A549 (cell line): Measurements from ENCODE around the gene NXPH4. TPM values are rescaled to one million over a fixed set of nuclear protein-coding genes. Genes with fewer than 3 reads are reported as not detected.

Experiments
- ATAC-seq, 2 experiments: fragments of 200-7000 bp in 1 of 2; fragments of >200 bp in 1 of 2; cut with Nextera tagmentation in 1 of 2; cut with Tn5 transposase in 1 of 2; 3 replicates each; pipeline versions ENCODE4 v1.8.0 to v1.9.1; 2018 to 2020; ENCODE audit warnings: mild to moderate bottlenecking in 1 of 2, moderate library complexity in 1 of 2
- CTCF ChIA-PET: fragments of 300-600 bp; sonication (Branson Sonifier 250); formaldehyde crosslinking; extraction: SDS; loops from one replicate; lab custom pipeline; 2021; ENCODE audit warnings: antibody characterized with exemption, inconsistent platforms; lab: Yijun Ruan, JAX
- POLR2A ChIA-PET: fragments of 350-600 bp; formaldehyde crosslinking; extraction: SDS; loops from one replicate; lab custom pipeline; 2021; ENCODE audit warnings: antibody characterized with exemption, inconsistent platforms; lab: Yijun Ruan, JAX
- DNase-seq, 2 experiments: peaks; one replicate each; pipeline versions ENCODE4 v3.0.0 to v3.0.0-alpha.2; 2011 to 2016; ENCODE audit warnings: low read depth in 1 of 2, low spot score in 1 of 2
- FAIRE-seq: peaks from 2 replicates; lab custom pipeline; 2011; peaks lifted over from hg19 to GRCh38; lab: Jason Lieb, UNC
- H3K27ac ChIP-seq, 2 experiments: fragments of >200 bp; sonication (Bioruptor Twin); formaldehyde crosslinking; 3 replicates each; pipeline ENCODE4 v1.5.1; 2016 to 2017
- H3K4me1 ChIP-seq: fragments of >200 bp; sonication (Bioruptor Twin); formaldehyde crosslinking; 3 replicates; pipeline ENCODE4 v1.6.1; 2016
- H3K4me2 ChIP-seq: fragments of >200 bp; sonication (Bioruptor Twin); formaldehyde crosslinking; 3 replicates; pipeline ENCODE4 v1.6.1; 2016
- H3K4me3 ChIP-seq: fragments of >200 bp; sonication (Bioruptor Twin); formaldehyde crosslinking; 3 replicates; pipeline ENCODE4 v1.5.1; 2016
- H3K9me3 ChIP-seq: fragments of >200 bp; sonication (Bioruptor Twin); formaldehyde crosslinking; 3 replicates; pipeline ENCODE4 v1.6.1; 2016
- CBX8 ChIP-seq: fragments of 200-600 bp; sonication (generic); IDR thresholded peaks from 2 replicates; pipeline ENCODE4 v1.6.1; 2016
- CHD4 ChIP-seq: fragments of 200-600 bp; sonication (generic); IDR thresholded peaks from 2 replicates; pipeline ENCODE4 v1.6.1; 2016; ENCODE audit warnings: antibody characterized with exemption, mild to moderate bottlenecking, borderline replicate concordance
- EP300 ChIP-seq, 2 experiments: fragments of >200 bp; sonication (Bioruptor Twin); formaldehyde crosslinking; IDR thresholded peaks; 2 replicates in 1 of 2; 3 replicates in 1 of 2; pipeline ENCODE4 v1.6.1; 2016 to 2017
- ESRRA ChIP-seq: fragments of 150-350 bp; IDR thresholded peaks from 2 replicates; pipeline ENCODE4 v1.6.1; 2014; ENCODE audit warnings: mild to moderate bottlenecking, low read length, borderline replicate concordance
- FOSL2 ChIP-seq, 2 experiments: fragments of 450-650 bp in 1 of 2; fragments of >200 bp in 1 of 2; sonication (Bioruptor Twin) in 1 of 2; formaldehyde crosslinking; IDR thresholded peaks; 2 replicates each; pipeline versions ENCODE4 v1.5.0 to v1.6.1; 2016 to 2020; ENCODE audit warnings: mild to moderate bottlenecking in 1 of 2, moderate library complexity in 1 of 2
- GATA3 ChIP-seq: IDR thresholded peaks from 2 replicates; pipeline ENCODE4 v1.6.1; 2012; ENCODE audit warnings: borderline replicate concordance
- HEYL ChIP-seq: fragments of 250-450 bp; sonication (Bioruptor Pico); IDR thresholded peaks from 2 replicates; pipeline ENCODE4 v1.8.0; 2021; ENCODE audit warnings: mild to moderate bottlenecking, moderate library complexity
- HOXA7 ChIP-seq: fragments of 250-450 bp; sonication (Bioruptor Pico); IDR thresholded peaks from 2 replicates; pipeline ENCODE4 v1.5.0; 2020; ENCODE audit warnings: mild to moderate bottlenecking, moderate library complexity
- HOXB13 ChIP-seq: fragments of 250-450 bp; sonication (Bioruptor Pico); IDR thresholded peaks from 2 replicates; pipeline ENCODE4 v1.5.0; 2020; ENCODE audit warnings: low read depth, mild to moderate bottlenecking, moderate library complexity
- HOXB5 ChIP-seq: fragments of 250-450 bp; sonication (Bioruptor Pico); IDR thresholded peaks from 2 replicates; pipeline ENCODE4 v1.5.0; 2020; ENCODE audit warnings: mild to moderate bottlenecking, moderate library complexity
- JUN ChIP-seq, 2 experiments: fragments of >200 bp; sonication (Bioruptor Twin); formaldehyde crosslinking; IDR thresholded peaks; 2 replicates in 1 of 2; 3 replicates in 1 of 2; pipeline ENCODE4 v1.6.1; 2016 to 2017
- MAFK ChIP-seq: fragments of 450-650 bp; IDR thresholded peaks from 2 replicates; pipeline ENCODE4 v1.6.1; 2014; ENCODE audit not compliant: partially characterized antibody
- MAZ ChIP-seq: fragments of 150-350 bp; IDR thresholded peaks from 2 replicates; pipeline ENCODE4 v1.6.1; 2014; ENCODE audit warnings: antibody characterized with exemption, low read depth, low read length, borderline replicate concordance
- NFE2L2 ChIP-seq: fragments of 150-350 bp; conservative IDR thresholded peaks from 2 replicates; pipeline ENCODE4 v1.6.1; 2014; ENCODE audit warnings: low read length
- NPAS2 ChIP-seq: fragments of 250-450 bp; sonication (Bioruptor Pico); IDR thresholded peaks from 2 replicates; pipeline ENCODE4 v1.8.0; 2022; ENCODE audit warnings: mild to moderate bottlenecking, moderate library complexity, borderline replicate concordance
- POLR2A ChIP-seq: IDR thresholded peaks from 2 replicates; pipeline ENCODE4 v1.6.1; 2012; ENCODE audit warnings: mild to moderate bottlenecking, low read length
- RAD21 ChIP-seq, 2 experiments: fragments of >200 bp in 1 of 2; sonication (Bioruptor Twin) in 1 of 2; formaldehyde crosslinking in 1 of 2; IDR thresholded peaks in 1 of 2; conservative IDR thresholded peaks in 1 of 2; 2 replicates in 1 of 2; 3 replicates in 1 of 2; pipeline ENCODE4 v1.6.1; 2012 to 2018; ENCODE audit warnings: inconsistent platforms in 1 of 2
- RARB ChIP-seq: fragments of 250-450 bp; sonication (Bioruptor Pico); IDR thresholded peaks from 2 replicates; pipeline ENCODE4 v1.8.0; 2021; ENCODE audit warnings: mild to moderate bottlenecking, moderate library complexity
- RCOR1 ChIP-seq: fragments of 150-350 bp; IDR thresholded peaks from 2 replicates; pipeline ENCODE4 v1.6.1; 2014; ENCODE audit warnings: antibody characterized with exemption, low read length, low read depth
- RFX5 ChIP-seq: fragments of 450-650 bp; IDR thresholded peaks from 2 replicates; pipeline ENCODE4 v1.7.1; 2014; ENCODE audit warnings: antibody characterized with exemption, mild to moderate bottlenecking, moderate library complexity
- SMC3 ChIP-seq: fragments of >200 bp; sonication (Bioruptor Twin); formaldehyde crosslinking; IDR thresholded peaks from 3 replicates; pipeline ENCODE4 v1.6.1; 2018; ENCODE audit warnings: inconsistent platforms
- TFCP2L1 ChIP-seq: fragments of 250-450 bp; sonication (Bioruptor Pico); IDR thresholded peaks from 2 replicates; pipeline ENCODE4 v1.5.0; 2021; ENCODE audit warnings: mild to moderate bottlenecking
- ZFP36 ChIP-seq: fragments of 450-650 bp; IDR thresholded peaks from 2 replicates; pipeline ENCODE4 v1.6.1; 2014; ENCODE audit warnings: borderline replicate concordance; ENCODE audit not compliant: partially characterized antibody
- WGBS: methylation state at CpG from one replicate; pipeline ENCODE4 v1.1.6; 2017; ENCODE audit errors: missing lambda C conversion rate; 5-methylcytosine and 5-hydroxymethylcytosine counted together
- polyA plus RNA-seq, 4 experiments: library from polyadenylated mRNA; depleted of rRNA in 3 of 4; stranded (reverse); fragments of >200 nt; fragmentation: RNase III in 1 of 4; extraction: RNeasy Plus Mini Kit Qiagen cat#74134 plus additional on column Dnase treatment in 1 of 4; gene quantifications; 2 replicates in 3 of 4; 3 replicates in 1 of 4; pipeline ENCODE4 v1.2.3, GENCODE V29; 2011 to 2017
- TF ChIP-seq, protein P1 (sequence below): fragments of >200 bp; sonication (Bioruptor Twin); formaldehyde crosslinking; IDR thresholded peaks from 3 replicates; pipeline ENCODE4 v1.5.1; 2016
- TF ChIP-seq, protein P2 (sequence below): fragments of 150-350 bp; IDR thresholded peaks from 2 replicates; pipeline ENCODE4 v1.6.1; 2014; ENCODE audit warnings: low read depth, mild to moderate bottlenecking, low read length
- TF ChIP-seq, protein P3 (sequence below): fragments of 250-450 bp; sonication (Bioruptor Pico); IDR thresholded peaks from 2 replicates; pipeline ENCODE4 v1.5.0; 2021; ENCODE audit warnings: mild to moderate bottlenecking, moderate library complexity, borderline replicate concordance
- TF ChIP-seq, protein P4 (sequence below): IDR thresholded peaks from 2 replicates; pipeline ENCODE4 v1.6.1; 2012

Gene NXPH4
- polyA plus RNA-seq, 2 of the 4 experiments (the other 2 are of a cell fraction), result 0.52 to 3.5 TPM

GRCh38 chr12:57223191-57224165 is 6.9 kb downstream of the NXPH4 start:
- no peak overlapping the region for H3K27ac ChIP-seq
- WGBS, result 91% methylated on average over 20 of the region's 22 CpGs
- H3K4me3 ChIP-seq, result no peak overlapping the region
- no peak for TF ChIP-seq SMC3
- no peak for TF ChIP-seq RARB (CRISPR knock-in tag)
- TF ChIP-seq RFX5, result no peak
- no peak for TF ChIP-seq MAZ
- TF ChIP-seq, protein P1, sequence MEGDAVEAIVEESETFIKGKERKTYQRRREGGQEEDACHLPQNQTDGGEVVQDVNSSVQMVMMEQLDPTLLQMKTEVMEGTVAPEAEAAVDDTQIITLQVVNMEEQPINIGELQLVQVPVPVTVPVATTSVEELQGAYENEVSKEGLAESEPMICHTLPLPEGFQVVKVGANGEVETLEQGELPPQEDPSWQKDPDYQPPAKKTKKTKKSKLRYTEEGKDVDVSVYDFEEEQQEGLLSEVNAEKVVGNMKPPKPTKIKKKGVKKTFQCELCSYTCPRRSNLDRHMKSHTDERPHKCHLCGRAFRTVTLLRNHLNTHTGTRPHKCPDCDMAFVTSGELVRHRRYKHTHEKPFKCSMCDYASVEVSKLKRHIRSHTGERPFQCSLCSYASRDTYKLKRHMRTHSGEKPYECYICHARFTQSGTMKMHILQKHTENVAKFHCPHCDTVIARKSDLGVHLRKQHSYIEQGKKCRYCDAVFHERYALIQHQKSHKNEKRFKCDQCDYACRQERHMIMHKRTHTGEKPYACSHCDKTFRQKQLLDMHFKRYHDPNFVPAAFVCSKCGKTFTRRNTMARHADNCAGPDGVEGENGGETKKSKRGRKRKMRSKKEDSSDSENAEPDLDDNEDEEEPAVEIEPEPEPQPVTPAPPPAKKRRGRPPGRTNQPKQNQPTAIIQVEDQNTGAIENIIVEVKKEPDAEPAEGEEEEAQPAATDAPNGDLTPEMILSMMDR, result no peak
- TF ChIP-seq HOXB13 (CRISPR knock-in tag), result no peak
- TF ChIP-seq GATA3, result no peak
- no peak for TF ChIP-seq NFE2L2
- TF ChIP-seq JUN (IDR thresholded peaks at IDR 0.05), result no peak
- TF ChIP-seq HOXA7 (CRISPR knock-in tag), result no peak
- TF ChIP-seq, protein P2, sequence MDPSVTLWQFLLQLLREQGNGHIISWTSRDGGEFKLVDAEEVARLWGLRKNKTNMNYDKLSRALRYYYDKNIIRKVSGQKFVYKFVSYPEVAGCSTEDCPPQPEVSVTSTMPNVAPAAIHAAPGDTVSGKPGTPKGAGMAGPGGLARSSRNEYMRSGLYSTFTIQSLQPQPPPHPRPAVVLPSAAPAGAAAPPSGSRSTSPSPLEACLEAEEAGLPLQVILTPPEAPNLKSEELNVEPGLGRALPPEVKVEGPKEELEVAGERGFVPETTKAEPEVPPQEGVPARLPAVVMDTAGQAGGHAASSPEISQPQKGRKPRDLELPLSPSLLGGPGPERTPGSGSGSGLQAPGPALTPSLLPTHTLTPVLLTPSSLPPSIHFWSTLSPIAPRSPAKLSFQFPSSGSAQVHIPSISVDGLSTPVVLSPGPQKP, result no peak
- no peak for TF ChIP-seq CHD4
- TF ChIP-seq, protein P3, sequence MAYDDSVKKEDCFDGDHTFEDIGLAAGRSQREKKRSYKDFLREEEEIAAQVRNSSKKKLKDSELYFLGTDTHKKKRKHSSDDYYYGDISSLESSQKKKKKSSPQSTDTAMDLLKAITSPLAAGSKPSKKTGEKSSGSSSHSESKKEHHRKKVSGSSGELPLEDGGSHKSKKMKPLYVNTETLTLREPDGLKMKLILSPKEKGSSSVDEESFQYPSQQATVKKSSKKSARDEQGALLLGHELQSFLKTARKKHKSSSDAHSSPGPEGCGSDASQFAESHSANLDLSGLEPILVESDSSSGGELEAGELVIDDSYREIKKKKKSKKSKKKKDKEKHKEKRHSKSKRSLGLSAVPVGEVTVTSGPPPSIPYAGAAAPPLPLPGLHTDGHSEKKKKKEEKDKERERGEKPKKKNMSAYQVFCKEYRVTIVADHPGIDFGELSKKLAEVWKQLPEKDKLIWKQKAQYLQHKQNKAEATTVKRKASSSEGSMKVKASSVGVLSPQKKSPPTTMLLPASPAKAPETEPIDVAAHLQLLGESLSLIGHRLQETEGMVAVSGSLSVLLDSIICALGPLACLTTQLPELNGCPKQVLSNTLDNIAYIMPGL (CRISPR knock-in tag), result no peak
- no peak for TF ChIP-seq RCOR1
- no peak for TF ChIP-seq FOSL2 (IDR thresholded peaks at IDR 0.05)
- TF ChIP-seq FOSL2 (CRISPR knock-in tag; IDR thresholded peaks at IDR 0.05), result no peak
- no peak for TF ChIP-seq EP300 (IDR thresholded peaks at IDR 0.05)
- no peak for TF ChIP-seq TFCP2L1 (CRISPR knock-in tag)
- H3K4me1 ChIP-seq, result no peaks in the 10 kb centered on the region
- no peak for DNase-seq
- H3K9me3 ChIP-seq, result no peaks in the 10 kb centered on the region
- ATAC-seq, result no peak; a peak in 1 of 6 replicates
- ChIA-PET POLR2A (no interaction called here), CTCF (interaction anchor here (1.0 to 26.5 kb wide), 6 partner anchors 8 to 149 kb away, joined by 3 to 615 read pairs (median 4); partner anchors contain the start of gene NXPH4)
- no peak overlapping the region for H3K4me2 ChIP-seq
- no peak for FAIRE-seq

GRCh38 chr12:57224278-57224972 is 7.8 kb downstream of the NXPH4 start:
- 91% methylated on average over 30 of the region's 30 CpGs for WGBS
- no peak overlapping the region for H3K27ac ChIP-seq

More at GRCh38 chr12:57224278-57224972, 7.8 kb downstream of the NXPH4 start:
- ChIA-PET CTCF (interaction anchor here (0.9 to 26.5 kb wide), 6 partner anchors 8 to 53 kb away, joined by 3 to 615 read pairs (median 4); partner anchors contain the start of gene NXPH4), POLR2A (no interaction called here)
- ATAC-seq (no peak), FAIRE-seq (no peak), DNase-seq (no peak)
- Histone ChIP-seq H3K4me1 (0 out of 3 replicates have a peak, but pooled peaks cover 3% of the 10 kb centered on the region), H3K9me3 (no peaks in the 10 kb centered on the region), H3K4me3 (no peak overlapping the region), H3K4me2 (no peak overlapping the region)
- no peak for TF ChIP-seq CBX8
- TF ChIP-seq HOXB5 (CRISPR knock-in tag), result no peak
- TF ChIP-seq POLR2A, result no peak
- TF ChIP-seq RCOR1, result no peak
- no peak for TF ChIP-seq ESRRA
- TF ChIP-seq HOXB13 (CRISPR knock-in tag), result no peak
- no peak for TF ChIP-seq HEYL (CRISPR knock-in tag)
- TF ChIP-seq MAFK, result no peak
- TF ChIP-seq, protein P4, sequence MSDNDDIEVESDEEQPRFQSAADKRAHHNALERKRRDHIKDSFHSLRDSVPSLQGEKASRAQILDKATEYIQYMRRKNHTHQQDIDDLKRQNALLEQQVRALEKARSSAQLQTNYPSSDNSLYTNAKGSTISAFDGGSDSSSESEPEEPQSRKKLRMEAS, result no peak
- no peak for TF ChIP-seq CHD4
- TF ChIP-seq ZFP36, result no peak
- no peak for TF ChIP-seq RAD21 (conservative IDR thresholded peaks at IDR 0.05 in 1 of 2, IDR thresholded peaks at IDR 0.05 in 1 of 2)
- no peak for TF ChIP-seq NPAS2 (CRISPR knock-in tag)
